Amniotic epithelial cell (primary cell): ENCODE data around the gene RAB37.

Source experiments
- DNase-seq: peaks from one replicate; pipeline ENCODE4 v3.0.0-alpha.2; 2010; ENCODE audit warnings: low read depth

Gene RAB37

GRCh38 chr17:74778960-74779359, 41.9 kb downstream of the RAB37 start:
- peak; percentile 89 for DNase-seq

GRCh38 chr17:74779501-74779900, 42.4 kb downstream of the RAB37 start:
- DNase-seq = no peak

- DNase-seq = no peak
These were observed 42.9 kb downstream of the RAB37 start for GRCh38 chr17:74779948-74780400.

GRCh38 chr17:74780443-74781238, 43.6 kb downstream of the RAB37 start:
- no peak for DNase-seq

GRCh38 chr17:74782571-74782970, 45.5 kb downstream of the RAB37 start:
- DNase-seq = peak; percentile 22

- DNase-seq = no peak
These were observed 47.2 kb downstream of the RAB37 start for GRCh38 chr17:74784125-74784810.

- DNase-seq = no peak
These were observed 48.3 kb downstream of the RAB37 start for GRCh38 chr17:74785096-74785980.

GRCh38 chr17:74785981-74786360, 48.9 kb downstream of the RAB37 start:
- DNase-seq = no peak

- DNase-seq = no peak
These were observed 49.5 kb downstream of the RAB37 start for GRCh38 chr17:74786431-74787055.

GRCh38 chr17:74790161-74791058, 53.4 kb downstream of the RAB37 start:
- no peak for DNase-seq

- DNase-seq = no peak
These were observed 55.6 kb downstream of the RAB37 start for GRCh38 chr17:74792586-74793105.

GRCh38 chr17:74795327-74796020, 58.4 kb downstream of the RAB37 start:
- no peak for DNase-seq

- no peak for DNase-seq
These were observed 59.2 kb downstream of the RAB37 start for GRCh38 chr17:74796211-74796610.

- DNase-seq = no peak
These were observed 59.8 kb downstream of the RAB37 start for GRCh38 chr17:74796866-74797265.
